GM10266 (cell line): ENCODE results near the gene CDK5RAP1.

ENCODE experiments used
- DNase-seq: peaks from one replicate; pipeline ENCODE4 v3.0.0; 2012; ENCODE audit errors: extremely low spot score
- TF ChIP-seq, protein P1 (sequence below): IDR thresholded peaks from 2 replicates; pipeline ENCODE4 v1.5.1; 2012; ENCODE audit warnings: mild to moderate bottlenecking, low read depth; ENCODE audit not compliant: control insufficient read depth, insufficient read depth; ENCODE audit errors: missing control alignments

Gene CDK5RAP1

DNA sequence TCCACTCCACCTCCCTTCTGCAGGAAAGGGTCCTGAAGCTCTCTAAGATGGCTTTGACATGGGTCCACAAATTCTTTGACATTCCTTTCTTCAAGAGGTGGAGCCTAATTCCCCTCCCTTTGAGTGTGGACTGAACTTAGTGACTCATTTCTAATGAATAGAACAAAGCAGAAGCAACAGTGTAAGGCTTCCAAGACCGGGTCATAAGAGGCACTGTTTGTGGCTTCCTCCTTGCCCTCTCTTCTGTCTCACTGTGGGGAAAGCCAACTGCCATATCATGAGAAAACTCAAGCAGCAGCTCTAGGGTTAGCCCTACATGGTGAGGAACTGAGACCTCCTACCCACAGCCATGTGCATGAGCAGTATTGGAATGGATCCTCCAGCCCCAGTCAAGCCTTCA is 5.9 kb upstream of the CDK5RAP1 start:
- DNase-seq: no peak
- TF ChIP-seq, protein P1, sequence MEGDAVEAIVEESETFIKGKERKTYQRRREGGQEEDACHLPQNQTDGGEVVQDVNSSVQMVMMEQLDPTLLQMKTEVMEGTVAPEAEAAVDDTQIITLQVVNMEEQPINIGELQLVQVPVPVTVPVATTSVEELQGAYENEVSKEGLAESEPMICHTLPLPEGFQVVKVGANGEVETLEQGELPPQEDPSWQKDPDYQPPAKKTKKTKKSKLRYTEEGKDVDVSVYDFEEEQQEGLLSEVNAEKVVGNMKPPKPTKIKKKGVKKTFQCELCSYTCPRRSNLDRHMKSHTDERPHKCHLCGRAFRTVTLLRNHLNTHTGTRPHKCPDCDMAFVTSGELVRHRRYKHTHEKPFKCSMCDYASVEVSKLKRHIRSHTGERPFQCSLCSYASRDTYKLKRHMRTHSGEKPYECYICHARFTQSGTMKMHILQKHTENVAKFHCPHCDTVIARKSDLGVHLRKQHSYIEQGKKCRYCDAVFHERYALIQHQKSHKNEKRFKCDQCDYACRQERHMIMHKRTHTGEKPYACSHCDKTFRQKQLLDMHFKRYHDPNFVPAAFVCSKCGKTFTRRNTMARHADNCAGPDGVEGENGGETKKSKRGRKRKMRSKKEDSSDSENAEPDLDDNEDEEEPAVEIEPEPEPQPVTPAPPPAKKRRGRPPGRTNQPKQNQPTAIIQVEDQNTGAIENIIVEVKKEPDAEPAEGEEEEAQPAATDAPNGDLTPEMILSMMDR: no peak

DNA sequence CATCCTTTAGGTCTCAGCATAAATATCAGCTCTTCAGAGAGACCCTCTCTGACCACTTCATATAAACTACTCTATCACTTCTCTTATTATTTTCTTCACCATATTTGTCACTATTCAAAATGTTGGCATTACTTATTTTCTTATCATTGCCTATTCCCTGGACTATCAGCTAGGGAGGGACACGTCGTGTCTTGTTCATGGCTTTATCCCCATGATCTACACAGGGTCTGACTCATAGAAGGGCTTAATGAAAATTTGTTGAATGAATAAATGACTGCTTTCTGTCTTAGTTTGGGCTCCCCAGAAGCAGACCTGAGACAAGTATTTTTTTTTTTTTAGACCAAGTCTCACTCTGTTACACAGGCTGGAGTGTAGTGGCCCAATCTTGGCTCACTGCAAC is 3.0 kb upstream of the CDK5RAP1 start:
- TF ChIP-seq, protein P1: no peak
- DNase-seq: no peak

DNA sequence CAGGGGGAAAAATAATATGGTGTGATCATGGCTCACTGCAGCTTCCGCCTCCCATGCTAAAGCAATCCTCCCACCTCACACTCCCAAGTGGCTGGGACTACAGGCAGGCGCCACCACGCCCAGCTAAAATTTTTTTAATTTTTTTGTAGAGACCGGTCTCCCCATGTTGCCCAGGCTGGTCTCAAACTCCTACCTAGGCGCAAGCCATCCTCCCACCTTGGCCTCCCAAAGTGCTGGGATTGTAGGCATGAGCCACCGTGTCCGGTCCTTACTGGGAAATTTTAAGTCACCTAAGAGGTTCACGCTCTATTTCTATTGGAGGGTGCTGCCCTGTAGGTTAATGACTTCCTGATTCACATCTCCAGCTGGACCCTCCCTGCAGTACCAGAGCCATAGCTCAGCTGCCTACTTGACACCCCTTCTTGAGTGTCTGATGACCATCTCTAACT is 626 bp upstream of the CDK5RAP1 start:
- TF ChIP-seq, protein P1: no peak
- no peak for DNase-seq

DNA sequence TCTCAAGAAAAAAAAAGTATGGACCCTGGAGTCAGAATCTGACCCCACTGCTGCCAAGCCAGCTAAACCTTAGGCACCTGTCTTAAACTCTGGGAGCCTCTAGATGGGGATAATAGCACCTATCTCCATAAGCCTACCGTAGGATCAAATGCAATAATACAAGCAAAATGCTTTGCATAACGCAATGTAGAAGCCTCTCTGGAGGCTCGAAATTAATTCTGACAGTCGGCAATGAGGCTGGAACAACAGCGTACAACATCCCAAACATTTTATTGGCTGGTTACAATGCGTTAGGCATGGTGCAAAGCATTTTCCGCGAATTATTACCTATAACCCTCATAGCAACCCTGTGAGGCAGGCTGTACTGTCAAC is 521 bp downstream of the CDK5RAP1 start:
- TF ChIP-seq, protein P1: no peak
- DNase-seq: no peak

DNA sequence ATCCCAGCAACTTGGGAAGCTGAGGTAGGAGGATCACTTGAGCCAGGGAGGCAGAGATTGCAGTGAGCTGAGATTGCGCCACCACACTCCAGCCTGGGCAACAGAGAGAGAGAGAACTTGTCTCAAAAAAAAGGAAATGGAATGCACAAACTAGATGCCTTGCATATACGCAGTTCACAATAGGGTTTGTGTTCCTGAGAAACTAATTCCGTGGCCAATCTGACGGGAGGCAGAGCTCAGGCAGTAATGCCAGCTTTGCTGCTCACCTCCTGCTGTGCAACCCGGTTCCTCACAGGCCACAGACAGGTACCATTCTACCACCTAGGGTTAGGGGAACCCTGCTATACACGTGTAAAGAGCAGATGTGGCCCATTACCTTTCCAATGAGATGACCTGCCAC is 1.4 kb downstream of the CDK5RAP1 start:
- TF ChIP-seq, protein P1: no peak
- no peak for DNase-seq

DNA sequence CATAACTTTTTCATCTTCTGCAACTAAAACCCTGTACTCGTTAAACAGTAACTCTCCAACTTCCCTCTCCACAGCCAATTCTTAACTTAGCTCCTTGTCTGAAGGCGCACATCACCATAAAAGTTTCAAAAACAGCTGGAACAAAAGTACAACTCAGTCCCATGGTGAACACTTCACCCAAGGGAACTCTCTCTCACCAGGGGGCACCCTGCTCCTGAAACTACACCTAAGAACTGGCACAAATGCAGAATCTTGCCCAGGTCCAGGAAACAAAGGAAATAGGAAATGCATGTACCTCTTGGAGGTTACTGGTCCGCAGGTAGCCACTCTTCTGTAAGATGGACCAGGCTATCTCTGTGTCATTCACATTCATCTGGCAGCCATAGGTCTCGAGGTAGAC is 6.6 kb downstream of the CDK5RAP1 start:
- DNase-seq: no peak

DNA sequence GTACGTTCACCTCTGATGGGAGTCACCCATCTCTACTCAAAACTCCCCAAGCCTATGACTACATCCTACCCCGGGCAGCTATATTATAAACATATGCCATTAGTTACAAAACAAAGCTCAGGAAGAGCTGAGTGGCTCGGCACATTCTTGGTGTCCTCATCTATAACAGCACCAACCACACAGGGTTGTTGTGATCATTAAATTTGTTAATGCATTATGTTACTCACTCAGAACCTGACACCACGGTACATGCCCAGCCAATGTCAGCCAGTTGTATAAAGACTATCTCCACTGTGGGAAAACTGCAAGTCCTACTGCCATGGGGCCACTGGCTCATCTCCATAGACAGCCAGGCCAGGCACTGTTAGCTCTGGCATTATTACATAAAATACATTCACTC is 7.7 kb downstream of the CDK5RAP1 start:
- TF ChIP-seq, protein P1: no peak
- DNase-seq: no peak

More for the DNA sequence above, 6.6 kb downstream of the CDK5RAP1 start:
- TF ChIP-seq, protein P1: no peak
